ENCODE measurements around the gene UNC80. TPM values are rescaled to one million over a fixed set of nuclear protein-coding genes. Genes with fewer than 3 reads are reported as not detected.

UNC80 gene
- total RNA-seq, 1 donor from 2014 or later: not detected

GRCh38 chr2:209905691-209906090 lies 134.1 kb downstream of the UNC80 start:
- intact Hi-C loops (cut with micrococcal nuclease): no loop called here

GRCh38 chr2:209907746-209908145 lies 136.1 kb downstream of the UNC80 start:
- intact Hi-C loops (cut with micrococcal nuclease): no loop called here

- intact Hi-C loops (cut with micrococcal nuclease): no loop called here
Observed at GRCh38 chr2:209908511-209908910, 136.9 kb downstream of the UNC80 start.

DNA sequence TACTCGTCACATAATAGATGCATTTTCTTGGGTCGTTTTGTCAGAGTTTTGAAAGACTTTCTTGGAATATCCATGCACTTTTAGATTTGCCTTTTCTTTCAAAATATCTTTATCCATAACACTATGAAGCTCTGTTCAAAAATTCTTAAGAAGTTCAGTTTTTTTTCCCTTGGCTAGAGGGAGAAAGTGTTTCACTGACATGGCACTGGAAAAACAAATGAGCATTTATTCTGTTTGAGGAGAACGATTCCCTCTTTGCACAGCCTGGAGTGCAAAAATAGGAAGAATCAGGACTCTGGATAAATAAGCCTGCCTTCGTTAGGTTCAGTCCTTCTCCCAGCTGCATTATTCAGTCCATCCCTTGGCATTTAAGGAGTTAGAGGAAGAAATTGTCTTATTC lies 139.9 kb downstream of the UNC80 start:
- intact Hi-C loops (cut with micrococcal nuclease): no loop called here

DNA sequence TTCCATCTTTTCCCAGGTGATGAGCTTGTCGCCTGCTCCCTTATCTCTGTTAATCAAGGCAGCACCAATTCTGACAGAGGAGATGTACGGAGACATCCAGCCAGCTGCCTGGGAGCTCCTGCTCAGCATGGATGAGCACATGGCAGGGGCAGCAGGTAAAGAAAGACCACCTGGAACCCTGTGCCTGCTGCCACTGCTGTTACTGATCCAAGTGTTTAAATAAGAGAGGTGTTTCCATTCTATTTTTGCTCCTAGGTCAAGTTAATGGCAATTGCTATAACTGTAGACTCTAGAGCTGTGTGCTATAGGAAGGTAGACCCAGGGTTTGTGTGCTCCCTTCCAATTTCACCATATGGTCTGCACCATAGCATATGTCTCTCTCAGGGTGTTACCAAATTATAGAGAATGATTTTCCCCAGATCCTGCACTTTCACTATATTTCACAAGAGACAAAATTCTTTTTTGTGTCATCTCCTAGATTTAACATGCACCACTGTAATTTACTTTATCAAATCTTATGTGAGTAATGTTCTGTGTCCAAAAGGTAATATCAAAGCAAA lies 142.2 kb downstream of the UNC80 start:
- intact Hi-C loops (cut with micrococcal nuclease): no loop called here

GRCh38 chr2:209917154-209917771 lies 145.6 kb downstream of the UNC80 start:
- intact Hi-C loops (cut with micrococcal nuclease): no loop called here

DNA sequence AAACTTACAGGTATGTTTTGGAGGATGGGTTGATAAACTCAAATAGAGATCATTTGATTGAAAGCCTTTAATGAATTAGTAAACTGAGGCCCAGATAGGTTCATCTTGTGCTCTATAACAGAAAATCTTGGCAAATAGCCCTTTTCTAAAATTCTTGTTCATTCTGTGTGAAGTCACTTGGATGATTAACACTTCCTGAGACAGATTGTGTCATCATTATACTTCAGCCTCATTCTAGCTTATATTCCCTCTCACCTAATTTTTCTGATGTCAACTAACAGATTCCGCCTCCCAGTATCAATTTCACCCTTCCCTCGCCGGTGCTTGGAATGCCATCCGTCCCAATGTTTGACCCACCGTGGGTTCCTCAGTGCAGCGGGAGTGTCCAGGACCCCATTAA lies 146.6 kb downstream of the UNC80 start:
- intact Hi-C loops (cut with micrococcal nuclease): no loop called here

DNA sequence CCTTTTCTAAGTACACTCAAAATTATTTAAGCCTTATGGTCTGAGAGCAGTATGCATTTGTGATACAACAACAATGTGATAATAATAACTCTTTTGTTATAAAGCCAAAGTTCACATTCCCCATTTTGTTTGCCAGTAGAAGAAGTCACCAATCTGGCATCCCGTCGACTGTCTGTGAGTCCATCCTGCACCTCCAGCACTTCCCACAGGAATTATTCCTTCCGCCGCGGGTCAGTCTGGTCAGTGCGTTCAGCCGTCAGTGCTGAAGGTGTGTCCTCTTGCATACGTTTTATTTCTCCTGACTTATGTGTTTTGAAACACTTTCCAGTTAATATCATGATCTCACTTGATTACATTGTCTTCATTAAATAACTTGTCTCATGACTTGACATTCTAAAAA lies 150.5 kb downstream of the UNC80 start:
- intact Hi-C loops (cut with micrococcal nuclease): no loop called here

- intact Hi-C loops (cut with micrococcal nuclease): no loop called here
Observed at GRCh38 chr2:209929369-209929768, 157.7 kb downstream of the UNC80 start.

- intact Hi-C loops (cut with micrococcal nuclease): no loop called here
Observed at GRCh38 chr2:209933499-209934483, 162.2 kb downstream of the UNC80 start.

GRCh38 chr2:209936106-209936666 lies 164.6 kb downstream of the UNC80 start:
- intact Hi-C loops (cut with micrococcal nuclease): loop anchor here (1.0 kb wide), 1 partner anchor 259 kb away; no protein-coding TSS in a partner anchor

- intact Hi-C loops (cut with micrococcal nuclease): no loop called here
Observed at GRCh38 chr2:209937893-209938292, 166.3 kb downstream of the UNC80 start.

- intact Hi-C loops (cut with micrococcal nuclease): no loop called here
Observed at GRCh38 chr2:209938906-209939305, 167.3 kb downstream of the UNC80 start.

- intact Hi-C loops (cut with micrococcal nuclease): no loop called here
Observed at GRCh38 chr2:209940936-209941335, 169.3 kb downstream of the UNC80 start.

GRCh38 chr2:209942426-209942825 lies 170.8 kb downstream of the UNC80 start:
- intact Hi-C loops (cut with micrococcal nuclease): no loop called here

DNA sequence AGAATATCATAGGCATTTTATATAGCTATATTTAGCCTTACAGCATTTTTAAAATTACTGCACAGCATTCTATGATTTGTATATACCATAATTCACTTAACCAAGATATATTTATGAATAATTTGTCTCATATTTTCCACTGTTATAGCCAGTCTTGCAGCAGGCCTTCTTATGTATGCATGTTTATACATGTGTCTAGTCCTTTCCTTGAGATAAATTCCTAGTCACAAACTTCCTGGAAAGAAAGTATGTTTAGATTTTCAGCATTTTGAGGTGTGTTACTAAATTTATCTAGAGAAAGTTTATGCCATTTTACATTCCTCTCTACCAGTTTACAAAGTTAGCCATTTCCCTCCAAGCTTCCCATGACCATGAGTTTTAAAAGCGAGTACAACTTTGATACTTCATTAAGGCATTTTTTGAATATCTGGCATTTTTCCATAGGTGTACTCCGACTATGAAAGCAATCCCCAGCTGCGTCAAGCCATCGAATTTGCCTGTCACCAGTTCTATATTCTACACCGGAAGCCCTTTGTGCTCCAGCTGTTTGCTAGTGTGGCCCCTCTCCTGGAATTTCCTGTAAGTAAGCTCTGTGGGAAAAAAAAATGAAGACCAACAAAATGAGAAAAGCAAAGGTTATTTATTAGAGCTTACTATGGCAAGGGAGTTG lies 171.4 kb downstream of the UNC80 start:
- intact Hi-C loops (cut with micrococcal nuclease): no loop called here

- intact Hi-C loops (cut with micrococcal nuclease): no loop called here
Observed at GRCh38 chr2:209943776-209944175, 172.1 kb downstream of the UNC80 start.

- intact Hi-C loops (cut with micrococcal nuclease): no loop called here
Observed at GRCh38 chr2:209946539-209946938, 174.9 kb downstream of the UNC80 start.

- intact Hi-C loops (cut with micrococcal nuclease): no loop called here
Observed at GRCh38 chr2:209956271-209956670, 184.6 kb downstream of the UNC80 start.

GRCh38 chr2:209958016-209958415 lies 186.4 kb downstream of the UNC80 start:
- intact Hi-C loops (cut with micrococcal nuclease): no loop called here

- intact Hi-C loops (cut with micrococcal nuclease): no loop called here
Observed at GRCh38 chr2:209960045-209960444, 188.4 kb downstream of the UNC80 start.
